NCI-H1048 (cell line): ENCODE measurements around the gene KMT2B.

ENCODE experiments used
- DNase-seq: peaks from one replicate; lab custom pipeline; 2025; lab: John Stamatoyannopoulos, UW

Gene KMT2B

DNA sequence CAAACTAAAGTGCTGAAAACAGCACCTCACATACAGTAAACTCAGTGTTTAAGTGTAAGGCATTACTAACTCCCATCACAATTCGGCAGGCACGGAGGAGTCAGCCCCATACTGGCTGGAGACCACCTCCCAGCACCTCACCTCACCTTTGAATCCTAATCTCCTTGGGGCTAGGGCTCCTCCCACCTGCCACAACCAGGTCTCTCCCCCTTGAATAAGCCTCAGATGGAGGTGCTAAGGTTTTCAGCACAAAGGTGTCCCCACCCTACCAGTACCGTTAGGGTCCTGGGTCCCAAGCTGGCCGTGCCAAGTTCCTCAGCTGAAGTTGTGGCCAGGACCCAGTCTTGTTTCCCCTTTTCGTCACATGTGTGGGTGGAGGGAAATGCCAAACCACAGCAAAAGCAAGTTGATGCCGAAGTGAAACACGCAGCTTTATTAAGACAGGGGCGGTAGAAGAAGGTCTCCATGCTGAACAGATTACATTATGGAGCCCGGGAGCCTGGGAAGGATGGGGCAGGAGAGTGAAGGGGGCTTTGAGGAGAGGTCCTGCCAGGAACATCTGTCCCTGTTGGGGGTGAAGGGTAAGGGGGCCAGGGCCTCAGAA lies 24.4 kb downstream of the KMT2B start, which contains the start of gene IGFLR1:
IGFLR1 (minus strand) TSS at position 332 of the 604 bp plus-strand sequence. CDS start 1,272 bp downstream, outside the sequence.
- no peak for DNase-seq

DNA sequence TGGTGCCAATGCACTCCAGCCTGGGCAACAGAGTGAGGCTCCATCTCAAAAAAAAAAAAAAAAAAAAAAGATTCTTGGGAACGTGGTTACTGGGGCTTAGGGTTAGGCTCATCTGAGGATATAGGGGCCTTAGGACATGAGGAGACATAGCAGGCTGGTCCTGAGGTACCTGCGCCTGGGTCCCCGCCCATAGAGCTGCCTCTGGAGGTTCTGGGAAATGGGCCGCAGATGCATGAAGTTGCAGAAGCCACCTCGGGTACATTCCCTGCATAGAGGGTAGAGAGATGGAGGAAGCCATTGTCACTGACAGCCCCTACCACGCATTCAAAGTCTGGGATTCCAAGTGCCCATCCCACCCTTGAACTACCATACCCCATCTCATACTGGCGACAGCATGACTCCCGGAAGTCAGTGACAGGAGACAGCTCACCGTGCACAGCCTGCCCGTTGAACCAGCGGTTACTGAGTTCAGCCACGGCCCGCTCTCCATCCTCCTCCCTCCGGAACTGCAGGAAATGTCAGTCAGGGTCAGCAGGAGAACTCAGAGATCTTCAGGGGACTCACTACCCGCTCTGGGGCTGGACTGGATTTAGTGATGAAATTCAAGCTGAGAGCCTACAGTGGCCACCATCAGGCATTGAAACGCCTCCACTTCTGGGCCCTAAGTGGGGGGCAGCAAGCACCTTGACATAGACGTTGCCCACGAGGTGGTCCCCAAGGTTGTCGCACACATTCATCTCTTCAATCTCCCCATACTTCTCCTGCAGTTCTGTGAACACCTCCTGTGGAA lies 26.0 kb downstream of the KMT2B start:
- DNase-seq, result no peak

DNA sequence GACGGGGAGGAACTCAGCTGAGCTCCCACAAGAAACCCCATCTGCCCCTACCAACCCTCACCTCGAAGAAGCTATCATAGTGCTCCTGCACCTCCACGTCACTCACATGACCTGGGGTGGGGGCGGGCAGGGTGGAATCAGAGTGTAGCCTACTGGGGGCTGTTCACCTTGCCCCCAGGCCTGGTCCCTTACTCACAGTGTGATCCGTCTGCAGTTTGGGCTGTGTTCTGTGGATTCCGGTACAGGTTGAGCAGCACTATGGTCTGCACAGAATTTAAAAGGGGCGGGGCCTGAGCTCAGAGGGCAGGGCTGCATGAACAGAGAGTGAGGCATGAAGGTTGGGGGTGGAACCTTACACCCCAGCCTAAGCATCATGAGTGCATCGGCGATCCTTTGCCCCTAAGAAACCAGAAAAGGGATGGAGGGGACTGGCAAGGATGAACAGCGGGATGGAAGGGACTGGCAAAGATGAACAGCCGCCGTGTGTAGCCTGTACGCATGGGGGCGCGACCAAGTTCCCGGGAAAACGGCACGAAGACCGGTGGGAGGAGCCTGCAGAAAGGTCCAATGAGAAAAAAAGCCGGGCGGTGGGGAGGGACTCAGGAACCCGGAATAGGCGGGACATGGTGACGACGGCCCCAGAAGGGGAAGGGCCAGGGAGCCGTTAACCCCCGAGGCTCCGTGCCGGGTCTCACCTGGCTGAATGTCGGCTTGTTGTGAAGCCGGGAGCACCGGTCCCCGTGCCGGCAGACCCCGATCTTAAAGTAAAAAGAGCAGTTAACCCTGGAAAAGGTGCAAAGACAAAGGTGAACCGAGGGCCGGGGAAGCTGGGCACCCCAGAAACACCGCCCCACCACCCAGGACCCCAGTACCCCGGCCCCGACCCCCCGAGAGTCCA lies 26.9 kb downstream of the KMT2B start:
- peak; percentile 94 for DNase-seq

DNA sequence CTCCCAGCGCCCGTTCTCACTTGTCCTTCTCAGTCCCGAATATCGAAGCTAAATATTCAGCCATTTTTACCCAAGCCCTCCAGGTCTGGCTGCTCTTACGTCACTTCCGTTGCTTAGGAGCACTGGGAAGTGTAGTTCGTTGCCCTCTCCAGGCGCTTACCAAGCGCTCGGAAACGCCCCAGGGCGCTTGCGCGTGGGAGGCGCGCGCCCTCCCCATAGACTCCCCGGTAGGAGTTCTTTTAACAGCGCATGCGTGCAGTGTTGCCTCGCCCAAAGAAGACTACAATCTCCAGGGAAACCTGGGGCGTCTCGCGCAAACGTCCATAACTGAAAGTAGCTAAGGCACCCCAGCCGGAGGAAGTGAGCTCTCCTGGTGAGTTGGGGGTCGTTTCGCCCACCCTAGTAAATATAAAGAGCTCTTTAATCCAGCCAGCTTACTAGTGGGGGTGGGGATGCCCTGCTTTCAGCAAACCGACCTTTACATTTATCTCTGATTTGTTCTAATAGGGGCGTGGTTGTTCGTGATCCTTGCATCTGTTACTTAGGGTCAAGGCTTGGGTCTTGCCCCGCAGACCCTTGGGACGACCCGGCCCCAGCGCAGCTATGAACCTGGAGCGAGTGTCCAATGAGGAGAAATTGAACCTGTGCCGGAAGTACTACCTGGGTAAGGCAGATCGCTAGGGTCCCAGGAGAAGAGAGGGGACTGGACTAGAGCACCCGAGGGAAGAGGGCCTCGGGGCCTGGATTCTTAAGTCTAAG lies 27.7 kb downstream of the KMT2B start, which contains the start of the genes PSENEN and U2AF1L4:
PSENEN (plus strand) TSS at position 324 of the 759 bp plus-strand sequence; CDS start at position 604, 280 bp downstream.
U2AF1L4 (minus strand) TSS at position 91 of the 759 bp plus-strand sequence; CDS start at position 64, 27 bp downstream.
- DNase-seq, result peak; percentile 94

DNA sequence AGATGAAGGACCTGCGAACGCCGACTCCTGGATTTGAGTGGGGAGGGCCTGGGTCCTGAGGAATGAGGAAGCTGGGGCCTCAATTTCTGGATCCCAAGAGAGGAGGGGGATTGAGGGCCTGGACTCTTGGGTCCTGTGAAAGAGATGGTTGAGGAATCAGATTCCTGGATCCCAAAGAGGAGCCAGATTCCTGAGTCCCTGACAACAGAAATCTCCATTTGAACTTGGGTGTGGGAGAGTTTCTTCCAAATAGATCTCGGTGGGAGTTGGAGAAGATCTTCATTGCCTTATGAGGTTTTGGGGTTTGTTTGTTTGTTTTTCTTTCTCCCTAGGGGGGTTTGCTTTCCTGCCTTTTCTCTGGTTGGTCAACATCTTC lies 28.3 kb downstream of the KMT2B start:
- DNase-seq, result no peak

DNA sequence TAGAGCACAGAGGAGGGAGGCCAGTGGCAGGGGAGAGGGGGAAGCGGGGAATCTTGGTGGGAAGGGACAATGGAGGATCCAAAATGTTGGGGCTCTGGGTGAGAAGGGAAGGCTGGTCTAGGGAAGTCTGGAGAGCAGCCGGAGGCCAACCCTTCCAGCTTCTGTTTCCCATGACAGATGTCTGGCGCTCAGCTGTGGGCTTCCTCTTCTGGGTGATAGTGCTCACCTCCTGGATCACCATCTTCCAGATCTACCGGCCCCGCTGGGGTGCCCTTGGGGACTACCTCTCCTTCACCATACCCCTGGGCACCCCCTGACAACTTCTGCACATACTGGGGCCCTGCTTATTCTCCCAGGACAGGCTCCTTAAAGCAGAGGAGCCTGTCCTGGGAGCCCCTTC lies 28.7 kb downstream of the KMT2B start:
- no peak for DNase-seq

DNA sequence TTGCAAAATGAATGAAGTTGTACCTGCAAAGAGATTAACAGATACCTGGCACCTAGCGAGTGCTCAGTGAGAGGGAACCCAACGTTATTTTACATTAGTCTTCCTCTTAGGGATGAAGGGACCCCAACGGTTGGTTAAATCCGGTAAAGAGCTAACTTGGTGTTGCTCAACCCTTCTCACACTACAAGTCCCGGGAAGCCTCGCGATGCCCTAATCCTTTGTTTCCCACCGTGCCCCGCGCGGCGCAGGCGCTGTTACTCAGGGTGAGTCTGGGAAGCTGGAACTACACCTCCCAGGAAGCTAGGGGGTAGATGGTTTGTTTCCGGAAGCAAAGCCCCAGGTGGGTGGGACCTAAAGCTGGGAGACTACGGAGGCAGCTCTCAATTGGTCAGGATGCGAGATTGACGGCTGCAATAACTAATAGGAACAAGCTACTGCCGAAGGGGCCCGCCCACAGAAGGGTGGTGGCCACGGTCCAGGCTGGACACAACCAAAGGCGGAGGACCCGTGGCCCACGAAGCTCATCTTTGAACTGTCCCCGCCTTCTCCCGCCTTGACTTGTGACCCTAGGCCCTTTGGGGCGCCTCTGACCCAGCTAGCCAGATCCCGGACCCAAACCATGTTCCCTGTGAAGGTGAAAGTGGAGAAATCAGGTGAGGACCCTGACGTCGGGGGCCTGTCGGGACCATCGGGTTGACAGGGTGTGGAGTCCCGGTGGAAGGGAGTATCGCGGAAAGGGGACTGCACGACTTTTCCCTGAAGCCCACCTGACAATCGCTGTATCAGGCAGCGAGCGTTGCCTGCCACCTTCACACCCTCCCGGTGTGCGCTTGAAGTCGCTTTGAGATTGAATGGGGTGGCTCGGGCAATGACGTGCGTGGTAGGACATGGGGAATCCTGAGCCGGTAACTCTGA lies 30.6 kb downstream of the KMT2B start, which contains the start of gene LIN37:
LIN37 (plus strand) TSS at position 471 of the 915 bp plus-strand sequence; CDS start at position 620, 149 bp downstream.
- peak; percentile 94 for DNase-seq

DNA sequence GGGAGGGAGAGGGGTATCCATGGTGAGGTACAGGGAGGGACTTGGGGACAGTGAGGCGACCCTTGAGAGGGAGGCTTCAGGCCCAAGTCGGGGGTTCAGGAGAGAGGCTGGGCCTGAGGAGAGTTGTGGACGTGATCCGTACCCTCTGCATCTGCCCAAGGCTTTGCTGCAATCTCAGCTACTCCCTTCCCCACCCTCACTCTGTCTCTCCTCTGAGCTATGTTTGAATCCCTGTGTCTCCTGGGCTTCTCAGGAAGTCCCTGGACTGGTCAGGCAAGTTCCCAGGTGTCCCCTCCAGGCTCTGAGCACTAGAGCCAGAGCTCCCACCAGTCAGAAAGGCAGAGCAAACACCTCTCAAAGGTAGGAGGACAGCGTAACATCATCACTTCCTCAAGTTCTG lies 32.4 kb downstream of the KMT2B start:
- DNase-seq, result no peak

DNA sequence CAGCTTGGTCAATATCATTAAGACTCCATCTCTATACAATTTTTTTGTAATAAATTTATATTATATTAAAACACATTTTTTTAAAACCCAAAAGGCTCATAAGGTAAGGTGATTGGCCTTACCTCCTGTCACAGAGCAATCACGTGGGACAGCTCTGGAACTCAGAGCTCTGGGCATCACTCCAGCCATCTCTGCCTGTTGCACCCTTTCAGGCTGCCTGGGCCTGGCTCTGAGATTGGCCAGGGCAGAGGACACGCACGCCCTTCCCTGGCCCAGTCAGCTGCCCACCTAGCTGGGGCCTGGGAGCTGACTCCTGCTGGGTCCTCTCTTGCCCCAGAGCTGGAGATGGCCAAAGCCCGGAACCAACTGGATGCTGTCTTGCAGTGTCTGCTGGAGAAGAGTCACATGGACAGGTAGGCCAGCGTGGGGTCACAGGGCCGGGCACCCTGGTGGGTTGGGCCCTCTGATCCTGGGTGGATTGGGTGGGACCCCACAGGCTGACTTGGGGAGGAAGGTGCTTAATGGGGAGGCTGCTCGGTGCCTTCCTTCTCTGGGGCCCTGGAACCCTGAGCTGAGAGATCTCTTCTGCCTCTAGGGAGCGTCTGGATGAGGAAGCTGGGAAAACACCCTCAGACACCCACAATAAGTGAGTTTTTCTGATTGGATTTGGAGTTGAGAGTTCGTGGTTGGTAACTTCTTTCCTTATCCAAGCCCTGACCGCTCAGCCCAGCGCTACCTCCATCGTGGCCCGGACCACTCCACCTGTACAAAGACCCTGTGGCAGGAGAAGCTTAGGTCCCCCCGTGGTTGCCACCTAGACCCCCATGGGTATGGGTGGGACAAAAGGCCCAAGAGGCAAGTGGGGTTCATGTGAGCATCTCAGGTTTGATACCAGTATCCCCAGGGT lies 34.3 kb downstream of the KMT2B start:
- no peak for DNase-seq

DNA sequence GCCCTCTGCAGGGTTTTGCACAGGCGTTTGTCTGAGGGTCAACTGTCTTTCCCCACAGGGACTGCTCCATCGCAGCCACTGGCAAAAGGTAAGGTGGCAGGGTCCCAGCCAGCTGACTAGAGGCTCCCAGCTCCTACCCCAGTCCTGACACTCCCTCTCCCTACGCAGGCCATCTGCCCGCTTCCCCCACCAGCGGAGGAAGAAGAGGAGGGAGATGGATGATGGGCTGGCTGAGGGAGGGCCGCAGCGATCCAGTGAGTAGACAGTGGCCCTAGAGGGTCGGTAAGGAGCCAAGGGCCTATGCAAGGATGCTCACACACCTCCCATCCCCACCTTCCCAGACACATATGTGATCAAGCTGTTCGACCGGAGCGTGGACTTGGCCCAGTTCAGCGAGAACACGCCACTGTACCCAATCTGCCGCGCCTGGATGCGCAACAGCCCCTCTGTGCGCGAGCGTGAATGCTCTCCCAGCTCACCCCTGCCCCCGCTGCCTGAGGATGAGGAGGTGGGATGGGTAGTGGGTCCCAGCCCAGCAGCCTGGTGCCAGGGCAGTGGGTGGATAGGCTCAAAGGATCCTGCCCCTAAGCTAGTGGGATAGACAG lies 35.0 kb downstream of the KMT2B start:
- no peak for DNase-seq

DNA sequence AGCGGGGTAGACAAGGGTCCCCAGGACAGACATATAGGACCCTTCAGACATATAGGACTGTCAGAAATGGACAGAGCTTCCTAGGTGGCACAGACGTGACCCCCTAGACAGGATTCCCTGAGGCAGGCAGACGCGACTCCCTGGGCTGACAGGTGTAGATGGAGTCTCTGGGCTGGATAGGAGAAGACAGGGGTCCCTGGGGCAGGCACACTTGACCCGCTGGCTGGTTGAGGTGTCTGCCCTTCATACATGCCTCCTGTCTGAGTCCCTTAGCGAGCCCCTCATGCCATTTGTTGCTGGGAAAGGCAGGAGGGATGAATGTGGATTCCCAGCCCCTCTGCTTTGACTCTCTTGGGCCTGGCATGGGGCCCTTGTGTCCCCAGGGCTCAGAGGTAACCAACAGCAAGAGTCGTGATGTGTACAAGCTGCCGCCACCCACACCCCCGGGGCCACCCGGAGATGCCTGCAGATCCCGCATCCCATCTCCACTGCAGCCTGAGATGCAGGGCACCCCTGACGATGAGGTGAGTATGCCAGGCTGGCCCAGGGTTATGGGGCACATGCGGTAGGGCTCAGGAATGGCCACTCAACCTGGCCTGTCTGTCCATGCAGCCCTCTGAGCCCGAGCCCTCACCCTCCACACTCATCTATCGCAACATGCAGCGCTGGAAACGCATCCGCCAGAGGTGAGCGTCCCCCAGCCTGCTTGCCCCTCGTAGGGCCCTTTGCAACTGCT lies 36.0 kb downstream of the KMT2B start:
- DNase-seq, result no peak

DNA sequence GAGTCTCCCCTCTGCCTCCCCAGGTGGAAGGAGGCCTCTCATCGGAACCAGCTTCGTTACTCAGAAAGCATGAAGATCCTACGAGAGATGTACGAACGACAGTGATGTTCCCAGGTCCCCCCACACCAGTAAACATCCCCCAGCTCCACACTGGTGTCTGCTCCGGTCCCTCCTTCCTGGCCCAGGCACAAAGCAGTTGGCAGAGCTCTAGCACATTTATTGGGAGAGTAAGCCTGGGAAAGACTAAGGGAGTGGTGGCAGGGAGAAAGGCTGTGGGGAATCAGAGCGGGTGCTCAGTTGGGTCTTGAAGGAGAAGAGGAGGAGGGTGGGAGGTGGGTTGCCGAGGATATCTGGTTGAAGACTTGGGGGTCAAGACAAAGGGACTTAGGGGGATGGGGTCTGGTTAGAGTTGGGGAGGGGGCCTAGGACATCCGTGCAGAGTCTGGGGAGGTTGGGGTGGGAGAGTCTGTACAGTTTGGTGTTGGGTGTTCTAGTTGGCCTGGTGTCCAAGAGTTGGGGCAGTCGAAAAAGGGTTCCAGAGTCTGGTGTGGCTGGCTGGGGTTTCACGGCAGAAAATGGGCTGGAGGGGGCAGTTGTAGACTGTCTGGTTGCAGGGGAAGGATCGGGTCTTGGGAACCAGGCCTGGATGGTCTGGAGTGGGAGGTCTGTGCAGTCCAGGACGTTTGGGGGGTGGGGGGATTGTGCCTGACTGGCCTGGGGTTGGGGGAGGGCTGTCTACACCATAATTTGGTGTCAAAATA lies 36.7 kb downstream of the KMT2B start:
- DNase-seq, result no peak

DNA sequence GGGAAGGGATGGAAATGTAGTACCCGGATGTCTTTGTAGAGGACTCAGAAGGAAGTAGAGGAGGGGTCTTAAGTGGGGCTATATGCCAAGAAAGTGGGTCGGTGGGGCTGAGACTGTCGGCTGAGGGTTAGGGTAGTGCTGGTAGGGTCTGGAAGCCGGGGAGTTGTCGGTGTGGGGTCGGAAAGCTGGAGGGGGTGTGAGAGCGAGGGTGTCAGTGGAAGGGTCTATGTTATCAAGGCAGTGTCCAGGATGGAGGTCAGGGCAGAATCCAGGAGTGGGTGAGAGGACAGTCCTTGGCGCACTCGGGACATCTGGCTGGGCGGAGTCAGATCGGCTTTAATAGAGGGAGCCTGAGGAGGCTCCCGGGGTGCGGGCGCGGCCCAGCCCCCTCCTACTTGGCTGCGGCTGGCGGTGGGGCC lies 37.3 kb downstream of the KMT2B start:
- DNase-seq, result no peak

DNA sequence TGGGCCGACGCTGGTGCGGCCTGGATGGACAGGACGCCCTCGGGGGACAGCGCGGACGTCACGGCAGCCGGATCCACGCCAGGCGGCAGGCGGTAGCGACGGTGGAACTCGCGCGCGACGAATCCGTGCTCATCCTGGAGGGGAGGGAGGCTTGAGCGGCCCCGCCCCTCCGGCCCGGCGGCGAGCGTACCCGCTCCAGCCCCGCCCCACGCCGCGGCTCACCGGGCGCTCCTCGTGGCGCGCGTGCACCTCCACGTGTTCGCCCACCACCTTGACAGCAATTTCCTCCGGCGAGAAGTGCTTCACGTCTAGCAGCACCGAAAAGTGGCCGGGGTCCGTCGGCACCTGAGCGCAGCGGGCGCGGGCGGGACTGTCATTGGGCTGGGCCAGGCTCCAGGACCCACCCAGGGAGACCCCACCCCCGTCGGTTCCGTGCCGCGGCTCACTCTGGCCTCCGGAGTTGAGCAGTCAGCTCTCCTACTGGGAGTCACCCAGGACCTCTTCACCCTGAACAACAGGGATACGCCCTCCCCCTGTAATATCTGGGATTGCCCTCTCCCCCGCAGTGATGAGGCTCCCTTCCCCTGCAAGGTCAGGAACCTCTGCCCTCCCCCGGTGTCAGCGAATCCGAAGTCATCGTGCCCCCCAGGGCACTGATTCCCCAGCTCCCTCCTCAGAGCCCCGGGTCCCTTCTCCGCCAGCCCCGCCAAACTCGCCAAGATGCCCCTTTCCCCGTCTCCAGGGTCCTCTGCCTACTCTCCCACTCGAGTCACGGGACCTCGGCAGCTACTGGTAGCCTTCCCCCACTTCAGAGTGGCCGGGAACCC lies 38.0 kb downstream of the KMT2B start:
- DNase-seq, result no peak

DNA sequence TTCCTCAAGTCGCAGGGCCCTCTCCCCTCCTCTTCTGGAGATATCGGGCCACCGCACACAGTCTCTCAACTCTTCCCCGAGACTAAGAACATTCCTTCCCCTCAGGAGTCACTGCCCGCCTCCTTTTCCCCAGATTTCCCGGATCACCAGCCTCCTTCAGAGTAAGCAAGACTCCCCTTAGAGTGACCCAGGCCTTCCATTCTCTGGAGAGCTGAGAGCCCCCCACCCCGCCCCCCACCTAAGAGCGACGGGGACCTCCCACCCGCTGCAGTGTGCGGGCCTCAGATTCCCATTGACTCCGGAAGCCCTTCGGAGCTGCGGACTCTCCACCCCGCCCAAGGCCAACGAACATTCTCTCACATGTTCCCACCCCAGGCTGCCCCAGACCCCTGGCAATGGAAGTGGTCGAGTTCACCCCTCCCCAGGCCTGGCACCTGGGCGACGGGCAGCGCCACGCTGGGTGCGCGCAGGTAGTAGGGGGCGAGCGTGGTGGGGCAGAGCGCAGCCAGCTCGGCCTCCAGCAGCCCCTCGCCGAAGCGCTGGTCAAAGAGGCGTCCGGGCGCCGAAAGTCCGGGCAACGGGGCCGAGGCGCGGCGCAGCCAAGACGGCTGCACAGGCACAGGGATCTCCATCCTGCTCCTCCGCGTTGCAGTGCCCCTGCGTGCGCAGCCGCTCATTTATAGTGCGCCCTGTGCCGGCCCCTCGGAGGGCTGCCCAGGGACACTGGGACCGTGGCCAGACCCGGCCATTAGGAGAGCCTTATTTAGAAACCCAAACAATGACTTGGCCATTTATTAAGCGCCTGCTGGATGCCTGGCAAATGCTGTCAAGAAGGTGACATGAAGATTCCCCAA lies 38.8 kb downstream of the KMT2B start, which contains the start of gene HSPB6:
HSPB6 (minus strand) TSS at position 653 of the 854 bp plus-strand sequence; CDS start at position 632, 21 bp downstream.
- DNase-seq, result no peak
